Breast epithelium (tissue), 4 donors: Measurements from ENCODE around the gene TBXAS1. TPM values are rescaled to one million over a fixed set of nuclear protein-coding genes. Genes with fewer than 3 reads are reported as not detected.
"Not testable (repeated sequence)": the region's sequence is repeated elsewhere in the genome, so short reads cannot be mapped to it uniquely, and the experiment has no call there.

Source experiments
- DNase-seq, 2 donors: peaks; one replicate each; pipeline ENCODE4 v3.0.0-alpha.2; 2019; ENCODE audit warnings: low spot score in 2 of 2
- H3K27ac ChIP-seq, 2 donors: fragments of 200-600 bp; sonication (generic) in 1 of 2; one replicate each; pipeline ENCODE4 v1.5.1; 2016 to 2019; ENCODE audit warnings: mild to moderate bottlenecking in 1 of 2
- H3K27me3 ChIP-seq, 2 donors: fragments of 200-600 bp; sonication (generic) in 1 of 2; one replicate each; pipeline versions ENCODE4 v1.5.1 to v1.6.0; 2017 to 2019; ENCODE audit warnings: control low read depth in 1 of 2, mild to moderate bottlenecking in 1 of 2
- H3K36me3 ChIP-seq: fragments of 200-600 bp; one replicate; pipeline ENCODE4 v1.5.1; 2019
- H3K4me1 ChIP-seq, 2 donors: fragments of 200-600 bp; sonication (generic); one replicate each; pipeline ENCODE4 v1.5.1; 2016 to 2019; ENCODE audit warnings: control low read depth in 1 of 2
- H3K4me3 ChIP-seq, 3 donors: fragments of 200-600 bp; sonication (generic); 1 replicate in 2 of 3; 2 replicates in 1 of 3; pipeline ENCODE4 v1.5.1; 2016 to 2019; ENCODE audit warnings: mild to moderate bottlenecking in 3 of 3, moderate library complexity in 2 of 3
- H3K9me3 ChIP-seq, 2 donors: fragments of 200-600 bp; sonication (generic) in 1 of 2; one replicate each; pipeline ENCODE4 v1.5.1; 2016 to 2019; ENCODE audit warnings: control low read depth in 1 of 2
- POLR2A ChIP-seq: fragments of 450-650 bp; IDR thresholded peaks from one replicate; pipeline ENCODE4 v1.6.1; 2016; ENCODE audit warnings: antibody characterized with exemption, mild to moderate bottlenecking, moderate library complexity
- POLR2AphosphoS5 ChIP-seq, 3 donors: sonication (generic); formaldehyde crosslinking; IDR thresholded peaks; one replicate each; pipeline ENCODE4 v1.6.1; 2017; ENCODE audit warnings: antibody characterized with exemption in 3 of 3
- intact Hi-C: fragments of 100-400 bp; cut with DNase I; formaldehyde crosslinking; loops from one replicate; pipeline ENCODE4 v1.15.1; 2023; ENCODE audit warnings: low total_unique reads
- total RNA-seq, 3 donors: library from RNA; depleted of rRNA; stranded (reverse); fragments of >200 nt; gene quantifications; one replicate each; pipeline ENCODE4 v1.1.0, GENCODE V29; 2016
- TF ChIP-seq, protein P1 (sequence below), 3 donors: fragments of 450-650 bp; IDR thresholded peaks; one replicate each; pipeline ENCODE4 v1.5.1; 2016 to 2017; ENCODE audit warnings: antibody characterized with exemption in 3 of 3, mild to moderate bottlenecking in 3 of 3, moderate library complexity in 3 of 3

The TBXAS1 gene
- total RNA-seq, 3 donors from 2014 or later = 17.7 to 59.8 (median 17.9) TPM

DNA sequence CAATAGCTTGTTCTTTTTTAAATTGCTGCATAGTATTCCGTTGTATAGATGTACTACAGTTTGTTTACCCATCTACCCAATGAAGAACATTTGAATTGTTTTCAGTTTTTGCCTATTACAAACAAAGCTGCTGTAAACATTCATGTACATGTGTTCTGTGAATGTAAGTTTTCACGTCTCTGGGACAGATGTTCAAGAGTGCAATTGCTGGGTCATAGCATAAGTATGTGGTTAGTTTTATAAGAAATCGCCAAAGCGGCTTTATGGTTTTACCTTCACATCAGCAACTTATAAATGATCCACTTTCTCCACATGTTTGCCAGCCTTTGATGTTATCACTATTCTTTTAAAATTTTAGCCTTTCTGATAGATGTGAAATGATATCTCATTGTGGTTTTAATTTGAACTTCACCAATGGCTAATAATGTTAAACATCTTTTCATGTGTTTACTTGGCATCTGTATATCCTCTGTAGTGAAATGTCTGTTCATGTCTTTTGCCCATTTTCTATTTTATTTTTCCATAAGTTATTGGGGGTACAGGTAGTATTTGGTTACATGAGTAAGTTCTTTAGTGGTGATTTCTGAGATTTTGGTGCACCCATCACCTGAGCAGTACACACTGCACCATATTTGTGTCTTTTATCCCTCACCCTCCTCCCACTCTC is 73.5 kb downstream of the TBXAS1 start:
- no peak for TF ChIP-seq POLR2A
- TF ChIP-seq, protein P1, sequence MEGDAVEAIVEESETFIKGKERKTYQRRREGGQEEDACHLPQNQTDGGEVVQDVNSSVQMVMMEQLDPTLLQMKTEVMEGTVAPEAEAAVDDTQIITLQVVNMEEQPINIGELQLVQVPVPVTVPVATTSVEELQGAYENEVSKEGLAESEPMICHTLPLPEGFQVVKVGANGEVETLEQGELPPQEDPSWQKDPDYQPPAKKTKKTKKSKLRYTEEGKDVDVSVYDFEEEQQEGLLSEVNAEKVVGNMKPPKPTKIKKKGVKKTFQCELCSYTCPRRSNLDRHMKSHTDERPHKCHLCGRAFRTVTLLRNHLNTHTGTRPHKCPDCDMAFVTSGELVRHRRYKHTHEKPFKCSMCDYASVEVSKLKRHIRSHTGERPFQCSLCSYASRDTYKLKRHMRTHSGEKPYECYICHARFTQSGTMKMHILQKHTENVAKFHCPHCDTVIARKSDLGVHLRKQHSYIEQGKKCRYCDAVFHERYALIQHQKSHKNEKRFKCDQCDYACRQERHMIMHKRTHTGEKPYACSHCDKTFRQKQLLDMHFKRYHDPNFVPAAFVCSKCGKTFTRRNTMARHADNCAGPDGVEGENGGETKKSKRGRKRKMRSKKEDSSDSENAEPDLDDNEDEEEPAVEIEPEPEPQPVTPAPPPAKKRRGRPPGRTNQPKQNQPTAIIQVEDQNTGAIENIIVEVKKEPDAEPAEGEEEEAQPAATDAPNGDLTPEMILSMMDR (IDR thresholded peaks at IDR 0.05) = no peak
- no peak for TF ChIP-seq POLR2AphosphoS5 (IDR thresholded peaks at IDR 0.05)
- Histone ChIP-seq H3K27ac (no peak overlapping the region), H3K9me3 (peaks cover 0 to 6% of the 10 kb centered on the region in 2 donors)

DNA sequence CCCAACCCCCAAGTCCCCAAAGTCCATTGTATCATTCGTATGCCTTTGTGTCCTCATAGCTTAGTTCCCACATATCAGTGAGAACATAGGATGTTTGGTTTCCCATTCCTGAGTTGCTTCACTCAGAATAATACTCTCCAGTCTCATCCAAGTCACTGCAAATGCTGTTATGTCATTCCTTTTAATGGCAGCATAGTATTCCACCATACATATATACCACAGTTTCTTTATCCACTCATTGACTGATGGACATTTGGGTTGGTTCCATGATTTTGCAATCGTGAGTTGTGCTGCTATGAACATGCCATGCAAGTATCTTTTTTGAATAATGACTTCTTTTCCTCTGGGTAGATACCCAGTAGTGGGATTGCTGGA is 74.0 kb downstream of the TBXAS1 start:
- H3K4me1 ChIP-seq, DNase-seq, H3K27ac ChIP-seq, H3K36me3 ChIP-seq, H3K9me3 ChIP-seq, H3K27me3 ChIP-seq, intact Hi-C loops, H3K4me3 ChIP-seq: not testable (repeated sequence)

More for the DNA sequence above, 73.5 kb downstream of the TBXAS1 start:
- no peaks in the 10 kb centered on the region for H3K36me3 ChIP-seq
- intact Hi-C loops = no loop called here
- no peak overlapping the region for H3K4me3 ChIP-seq
- H3K27me3 ChIP-seq = no peaks in the 10 kb centered on the region
- no peak for DNase-seq
- H3K4me1 ChIP-seq = no peaks in the 10 kb centered on the region

DNA sequence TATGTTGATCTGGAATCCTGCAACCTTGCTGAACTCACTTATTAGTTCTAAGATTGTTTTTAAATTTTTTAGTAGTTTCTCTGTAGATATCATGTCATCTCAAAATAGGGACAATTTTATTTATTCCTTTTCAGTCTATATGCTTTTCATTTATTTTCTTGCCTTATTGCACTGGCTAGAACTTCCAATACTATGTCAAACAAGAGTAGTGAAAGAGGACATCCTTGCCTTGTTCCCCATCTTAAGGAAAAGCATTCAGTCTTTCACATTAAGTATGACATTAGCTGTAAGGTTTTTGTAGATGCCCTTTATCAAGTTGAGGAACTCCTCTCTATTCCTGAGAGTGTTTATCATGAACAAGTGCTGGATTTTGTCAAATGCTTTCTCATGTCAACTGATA is 77.8 kb downstream of the TBXAS1 start:
- TF ChIP-seq POLR2AphosphoS5 (IDR thresholded peaks at IDR 0.05) (no peak), POLR2A (no peak)
- TF ChIP-seq, protein P1 (IDR thresholded peaks at IDR 0.05) = no peak
- Histone ChIP-seq H3K4me1 (no peaks in the 10 kb centered on the region), H3K27me3 (no peaks in the 10 kb centered on the region), H3K36me3 (no peaks in the 10 kb centered on the region), H3K27ac (no peak overlapping the region), H3K4me3 (no peak overlapping the region), H3K9me3 (peaks cover 0 to 6% of the 10 kb centered on the region in 2 donors)
- no peak for DNase-seq
- intact Hi-C loops = no loop called here

DNA sequence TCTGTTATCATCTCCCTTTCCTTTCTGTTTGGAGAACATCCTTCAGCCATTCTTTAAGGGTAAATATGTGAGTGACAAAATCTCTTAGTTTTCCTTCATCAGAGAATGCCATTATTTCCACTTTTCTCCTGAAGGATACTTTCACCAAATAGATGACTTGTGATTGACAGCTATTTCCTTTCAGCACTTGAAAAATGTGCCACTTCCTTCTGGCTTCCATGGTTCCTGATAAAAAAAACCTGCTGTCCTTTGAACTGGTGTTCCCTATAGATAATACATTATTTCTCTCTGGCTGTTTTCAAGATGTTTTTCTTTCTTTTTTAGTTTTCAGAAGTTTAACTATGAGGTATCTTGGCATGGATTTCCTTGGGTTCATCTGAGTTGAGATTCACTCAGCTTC is 79.7 kb downstream of the TBXAS1 start:
- Histone ChIP-seq H3K9me3 (peaks cover 0 to 6% of the 10 kb centered on the region in 2 donors), H3K4me1 (no peaks in the 10 kb centered on the region), H3K27ac (no peak overlapping the region), H3K27me3 (no peaks in the 10 kb centered on the region), H3K36me3 (no peaks in the 10 kb centered on the region), H3K4me3 (no peak overlapping the region)
- DNase-seq = no peak
- TF ChIP-seq, protein P1 (IDR thresholded peaks at IDR 0.05) = no peak
- TF ChIP-seq POLR2AphosphoS5 (IDR thresholded peaks at IDR 0.05) = no peak
- no peak for TF ChIP-seq POLR2A
- intact Hi-C loops = no loop called here

DNA sequence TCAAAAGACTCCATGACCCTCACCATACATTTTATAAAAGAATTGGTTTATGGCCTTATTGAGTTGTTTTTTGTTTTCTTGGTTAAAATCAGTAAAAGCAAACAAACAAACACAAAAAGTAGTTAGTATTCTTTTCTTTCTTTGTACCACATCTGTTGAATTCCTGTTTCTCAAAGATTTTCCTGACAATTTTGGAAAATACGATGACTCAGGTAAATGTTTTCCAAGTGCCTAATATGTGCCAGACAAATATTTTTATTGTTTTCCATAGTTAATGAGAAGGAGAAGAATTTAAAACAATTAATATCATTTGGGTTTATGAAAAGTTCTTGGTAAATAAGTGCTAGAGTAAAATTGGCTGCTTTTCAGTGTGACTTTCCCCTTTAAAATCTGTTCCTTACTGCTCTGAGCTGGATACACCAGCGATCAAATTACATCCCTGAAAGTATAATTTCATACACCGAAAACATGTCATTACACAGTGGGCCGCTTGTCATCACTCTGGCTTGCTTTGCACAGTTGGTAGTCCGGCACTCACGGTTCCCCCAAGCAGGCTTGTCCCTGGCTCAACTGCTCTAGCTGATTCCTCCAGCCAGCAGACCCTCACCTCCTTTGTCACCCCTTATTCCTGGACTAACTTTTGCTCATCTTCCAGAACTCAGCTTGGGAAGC is 80.5 kb downstream of the TBXAS1 start:
- Histone ChIP-seq H3K9me3 (peaks cover 0 to 6% of the 10 kb centered on the region in 2 donors), H3K36me3 (no peaks in the 10 kb centered on the region), H3K4me3 (no peak overlapping the region), H3K27ac (no peak overlapping the region), H3K27me3 (no peaks in the 10 kb centered on the region), H3K4me1 (no peaks in the 10 kb centered on the region)
- no peak for TF ChIP-seq POLR2AphosphoS5 (IDR thresholded peaks at IDR 0.05)
- TF ChIP-seq, protein P1 (IDR thresholded peaks at IDR 0.05) = no peak
- TF ChIP-seq POLR2A = no peak
- intact Hi-C loops = no loop called here
- no peak for DNase-seq
